Measurements from ENCODE around the gene SLX4IP.

Gene SLX4IP

DNA sequence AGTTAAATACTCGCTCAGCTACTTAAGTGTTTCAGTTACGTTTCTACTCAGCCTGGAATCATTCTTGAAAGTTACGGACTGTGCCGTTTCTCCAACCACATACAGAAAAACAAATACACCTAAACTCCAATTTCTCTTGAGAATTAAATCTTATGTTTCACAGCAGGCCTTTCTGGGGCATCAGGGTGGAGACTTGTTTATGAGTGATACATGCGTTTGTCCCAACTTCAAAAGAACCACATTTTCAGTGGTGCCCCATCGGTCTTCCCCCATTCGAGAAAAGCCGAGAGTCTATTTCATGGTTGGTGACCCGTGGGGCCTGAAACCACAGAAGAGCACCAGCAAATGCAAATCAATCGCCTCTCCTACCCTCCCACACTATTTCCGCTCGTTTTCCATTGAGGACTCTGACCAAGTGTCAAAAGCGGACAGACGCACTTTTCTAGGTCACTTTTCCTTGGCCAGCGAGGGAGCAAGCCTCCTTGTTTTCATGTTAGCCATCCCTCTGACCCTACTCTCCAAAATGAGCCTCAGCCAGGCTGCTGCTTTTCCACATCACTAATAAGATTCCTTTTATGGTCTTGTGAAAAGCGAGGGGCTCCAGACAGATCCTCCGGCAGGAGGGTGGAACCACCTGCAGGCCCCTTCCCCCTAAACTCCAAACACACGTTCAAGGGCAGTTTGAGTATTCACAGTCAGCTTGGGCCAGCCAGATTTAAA lies 235.6 kb downstream of the SLX4IP start:
- DNase-seq = no peak

DNA sequence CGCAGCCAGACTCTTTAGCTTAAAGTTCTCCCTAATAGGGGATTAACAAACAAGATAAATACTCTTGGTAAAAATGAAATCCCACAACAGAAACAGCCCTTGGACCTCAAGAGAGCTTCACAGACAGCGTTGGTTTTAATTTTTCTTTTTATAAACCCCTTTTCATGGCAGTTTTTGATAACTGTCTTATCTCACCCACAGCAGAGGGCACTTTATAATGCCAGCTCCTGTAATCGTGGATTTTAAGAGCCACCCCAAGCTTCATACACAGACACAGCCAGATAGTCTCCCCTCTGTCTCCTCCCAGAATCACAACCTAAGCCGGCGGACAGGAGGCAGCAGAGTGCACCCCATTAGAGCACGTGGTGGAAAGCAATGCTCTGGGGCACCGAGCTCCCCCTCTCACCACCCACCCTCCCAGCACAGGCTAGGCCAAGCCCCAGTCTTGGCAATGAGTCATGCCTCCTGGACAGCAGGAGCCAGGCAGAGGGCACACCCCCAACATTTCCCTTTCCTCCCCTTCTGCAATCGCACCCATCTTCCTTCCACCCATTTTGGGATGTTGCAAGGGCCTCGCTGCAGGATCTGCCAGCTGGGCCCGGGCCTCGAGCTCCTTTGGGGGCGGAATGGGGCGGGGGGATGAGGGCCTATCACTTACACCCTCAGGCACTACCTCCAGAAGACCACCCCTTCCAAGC lies 236.3 kb downstream of the SLX4IP start:
- peak; percentile 90 for DNase-seq

DNA sequence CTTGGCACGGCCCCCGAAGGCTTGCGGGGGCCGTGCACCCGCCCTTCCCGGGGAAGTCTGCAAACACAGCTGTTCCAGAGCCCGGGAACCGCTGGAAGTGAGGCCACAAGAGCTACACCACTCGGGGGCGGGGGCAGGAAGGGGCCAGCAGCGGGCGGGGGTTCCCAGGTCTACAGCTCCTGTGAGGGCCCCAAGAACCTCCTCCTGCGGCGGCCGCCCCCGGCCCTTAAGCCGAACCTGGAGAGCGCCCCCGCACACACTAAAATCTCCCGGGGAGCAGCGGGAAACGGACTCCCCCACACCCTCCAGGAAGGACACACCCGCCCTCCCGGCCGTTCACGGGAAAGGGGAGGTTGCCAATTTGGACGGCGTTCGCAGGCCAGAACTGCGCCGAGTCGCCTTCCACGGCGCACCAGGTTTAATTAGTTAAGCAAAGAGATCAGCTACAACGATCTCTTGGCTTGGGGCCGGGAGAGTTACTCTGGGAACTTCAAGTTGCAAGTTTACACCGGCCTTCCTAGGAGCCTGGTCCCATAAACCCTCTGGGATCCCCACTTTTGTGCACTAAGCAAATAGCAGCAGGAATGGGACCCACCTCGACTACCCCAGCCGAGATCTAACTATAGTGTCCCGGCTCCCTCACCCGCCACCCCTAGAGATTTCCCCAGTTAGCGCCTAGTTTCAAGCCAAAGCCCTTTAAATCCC lies 237.0 kb downstream of the SLX4IP start:
- peak; percentile 41 for DNase-seq

DNA sequence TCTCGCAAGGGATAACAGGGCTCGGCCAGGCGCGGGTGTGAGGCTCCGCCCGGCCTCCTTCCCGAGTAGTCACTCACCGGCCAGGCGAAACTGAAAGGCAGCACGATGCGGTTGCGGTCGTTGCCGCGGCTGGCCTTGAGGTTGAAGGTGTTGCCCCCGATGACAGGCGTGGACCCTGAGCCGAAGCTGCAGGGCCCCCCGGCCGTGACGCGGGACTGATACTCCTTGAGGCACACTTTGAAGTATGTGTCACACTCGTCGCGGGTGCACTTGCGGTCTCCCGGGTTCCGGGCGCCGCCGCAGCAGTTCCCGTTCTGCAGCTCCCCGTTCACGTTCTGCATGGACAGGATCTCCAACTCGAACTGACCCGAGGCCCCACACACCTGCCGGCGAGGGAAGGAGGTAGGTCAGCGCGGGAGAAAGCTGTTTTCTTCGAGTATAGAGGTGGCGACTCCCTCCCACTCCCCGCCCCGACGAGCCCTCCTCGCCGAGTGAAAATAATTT lies 237.6 kb downstream of the SLX4IP start:
- peak; percentile 44 for DNase-seq

DNA sequence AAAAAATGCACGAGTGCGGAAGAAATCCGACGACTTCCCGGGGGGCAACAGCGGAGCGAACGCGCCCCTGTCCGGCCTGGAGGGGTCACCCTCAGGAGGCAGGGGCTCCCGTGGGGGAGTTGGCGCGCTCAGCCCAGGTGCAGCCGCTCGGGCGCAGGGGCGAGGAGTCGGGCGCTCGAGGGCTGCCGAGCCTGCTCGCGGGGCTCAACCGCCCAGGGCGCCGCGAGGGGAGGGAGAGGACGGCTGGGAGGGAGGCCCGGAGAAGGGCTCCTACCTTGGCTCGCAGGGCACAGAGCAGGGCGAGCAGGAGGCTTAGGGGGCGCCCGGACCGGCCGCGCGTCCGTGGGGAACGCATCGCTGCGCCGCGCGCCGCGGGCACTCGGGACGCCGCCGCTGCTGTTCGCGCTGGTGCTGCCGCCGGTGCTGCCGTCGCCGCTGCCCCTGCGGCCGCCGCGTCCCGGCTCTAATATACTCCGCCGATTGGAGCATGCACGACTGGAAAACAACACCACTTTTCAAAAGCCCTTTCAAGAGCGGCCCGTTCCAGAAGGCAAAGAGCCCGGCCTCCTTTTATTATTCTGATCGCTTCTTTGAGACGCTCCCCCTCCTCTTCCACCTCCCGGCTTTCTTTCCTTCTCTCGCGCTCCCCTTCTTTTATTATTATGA lies 238.2 kb downstream of the SLX4IP start:
- peak; percentile 44 for DNase-seq

DNA sequence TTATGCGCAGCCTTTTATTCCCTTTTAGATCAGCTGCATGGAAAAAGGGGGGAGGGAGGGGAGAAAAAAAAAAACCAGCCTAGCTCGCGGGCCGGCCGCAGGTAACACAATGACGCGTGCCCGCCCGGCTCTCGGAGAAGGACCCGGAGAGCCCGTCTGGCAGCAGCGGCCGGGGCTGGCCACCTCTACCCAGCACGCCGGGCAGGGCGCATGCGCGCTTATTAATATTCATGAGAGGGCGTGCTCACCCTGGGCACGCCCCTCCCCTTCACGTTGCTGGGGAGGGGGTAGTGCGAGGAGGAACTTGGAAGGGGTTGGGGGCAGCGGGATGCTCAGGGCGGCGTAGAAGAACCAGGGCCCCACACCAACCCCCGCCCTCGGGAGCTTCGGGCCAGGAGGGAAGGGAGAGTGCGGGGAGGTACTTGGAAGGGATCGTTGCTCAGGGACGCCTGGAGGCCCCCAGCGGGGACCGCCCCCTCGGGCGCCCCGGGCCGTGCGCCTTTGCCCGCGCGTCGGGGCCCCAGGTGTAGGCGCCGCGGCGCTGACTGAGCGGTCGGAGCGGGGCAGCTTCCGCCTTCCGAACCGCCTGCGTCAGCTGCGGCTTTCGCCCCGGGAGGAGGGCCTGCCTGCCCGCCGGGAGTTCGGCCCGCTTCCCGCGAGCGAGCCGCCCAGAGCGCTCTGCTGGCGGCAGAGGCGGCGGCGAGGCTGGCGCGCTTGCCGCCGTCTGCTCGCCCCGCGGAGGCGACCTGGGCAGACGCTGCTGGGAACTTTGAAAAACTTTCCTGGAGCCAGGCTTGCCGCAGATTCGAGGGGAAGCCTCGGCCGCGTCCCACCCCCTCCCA lies 239.0 kb downstream of the SLX4IP start, which contains the start of gene JAG1:
JAG1 (minus strand) TSS at position 158 of the 842 bp plus-strand sequence. CDS start 469 bp downstream, outside the sequence.
- peak; percentile 95 for DNase-seq

DNA sequence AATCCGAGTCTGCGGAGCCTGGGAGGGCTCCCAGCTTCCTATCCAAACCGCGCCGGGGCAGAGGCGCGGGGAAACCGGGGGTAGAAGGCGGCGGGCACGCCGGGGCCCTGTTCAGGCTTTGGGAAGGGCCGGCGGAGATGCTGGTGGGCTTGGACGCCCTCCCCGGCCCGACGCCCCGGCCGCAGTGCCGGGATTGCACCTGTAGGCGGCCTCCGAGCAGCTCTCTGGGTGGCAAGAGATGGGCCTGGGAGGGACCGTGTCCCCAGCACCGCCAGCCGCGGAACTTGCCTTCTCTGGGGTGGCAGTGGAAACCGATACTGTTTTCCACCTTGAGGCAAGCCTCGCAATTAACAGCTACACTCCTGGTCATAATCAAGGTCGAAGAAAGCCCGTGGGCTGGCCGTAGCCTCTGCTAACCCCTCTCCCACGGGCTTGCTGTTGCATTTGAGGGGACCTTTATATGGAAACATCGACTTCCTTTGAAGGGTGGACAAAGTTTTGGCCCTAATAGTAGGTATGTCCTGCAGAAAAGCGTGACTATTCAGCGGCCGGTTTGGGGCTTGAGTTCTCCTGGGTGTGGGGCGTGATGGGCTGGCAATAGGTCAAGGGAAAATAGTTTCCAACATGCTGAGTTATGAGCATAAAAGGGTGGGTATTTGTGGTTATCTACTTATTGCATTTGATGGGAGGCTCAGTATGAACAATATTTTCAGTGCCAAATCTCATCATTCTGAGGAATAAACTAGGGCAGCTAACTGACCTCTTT lies 239.8 kb downstream of the SLX4IP start:
- DNase-seq = peak; percentile 76

DNA sequence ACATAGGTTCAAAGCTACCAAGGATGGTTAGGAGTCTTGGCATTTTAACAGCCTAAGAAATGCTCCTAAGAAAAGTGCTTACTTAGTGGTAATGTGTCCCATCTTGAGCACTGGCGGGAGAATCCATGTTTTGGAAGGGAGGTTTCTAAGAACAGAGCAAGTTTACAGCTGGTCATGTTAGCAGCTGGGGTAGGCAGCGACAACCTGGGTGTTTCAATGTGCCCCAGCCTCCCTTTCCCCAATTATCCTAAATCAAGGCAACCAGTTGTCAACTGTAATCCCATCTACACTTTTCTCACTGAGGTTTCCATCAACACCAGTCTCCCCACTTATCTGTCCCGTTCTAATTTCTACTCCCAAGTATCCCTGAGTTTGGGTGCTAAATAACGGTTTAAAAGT lies 240.3 kb downstream of the SLX4IP start:
- DNase-seq = no peak

DNA sequence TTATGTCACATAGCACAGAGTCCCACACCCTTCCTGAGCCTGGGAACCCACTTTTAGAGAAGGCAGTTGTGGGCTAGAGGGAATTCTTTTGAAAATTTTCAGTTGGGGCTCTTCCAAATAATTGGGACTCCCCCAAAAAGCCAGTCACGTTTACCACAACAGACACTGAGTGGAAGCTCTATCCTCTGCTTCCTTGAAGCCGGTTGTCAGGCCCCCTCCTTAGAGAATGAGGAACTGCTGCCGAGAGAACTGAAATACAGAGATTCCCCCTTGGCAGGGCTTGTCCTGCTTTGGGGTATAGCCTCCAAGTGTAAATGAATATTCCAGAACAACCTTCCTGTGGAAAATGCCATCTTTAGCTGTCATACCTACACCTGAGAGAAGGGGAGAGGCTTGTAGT lies 241.4 kb downstream of the SLX4IP start:
- DNase-seq = no peak
